Calu3 (cell line): ENCODE results near the gene PAPPA. TPM values are rescaled to one million over a fixed set of nuclear protein-coding genes. Genes with fewer than 3 reads are reported as not detected.

Source experiments
- BruUV-seq: library from RNA; stranded (reverse); fragments of 400-500 nt; replicated peaks from 2 replicates; lab custom pipeline; 2021; lab: Mats Ljungman, UMichigan
- CTCF ChIA-PET: fragments of 300-600 bp; sonication (Branson Sonifier 250); formaldehyde crosslinking; loops from one replicate; lab custom pipeline; 2022; ENCODE audit warnings: antibody characterized with exemption; lab: Charles Lee
- DNase-seq: peaks from one replicate; pipeline ENCODE4 v3.0.0; 2022
- H3K27ac Mint-ChIP-seq: one replicate; pipeline ENCODE4 v1.8.0; 2022; ENCODE audit warnings: mixed read lengths; ENCODE audit not compliant: unreplicated experiment
- H3K27me3 Mint-ChIP-seq: one replicate; pipeline ENCODE4 v1.8.0; 2022; ENCODE audit warnings: mixed read lengths; ENCODE audit not compliant: unreplicated experiment
- H3K36me3 Mint-ChIP-seq: one replicate; pipeline ENCODE4 v1.8.0; 2022; ENCODE audit warnings: mild to moderate bottlenecking, moderate library complexity, mixed read lengths; ENCODE audit not compliant: insufficient read depth, unreplicated experiment
- H3K4me1 Mint-ChIP-seq: one replicate; pipeline ENCODE4 v1.8.0; 2022; ENCODE audit warnings: mild to moderate bottlenecking, low read depth, mixed read lengths; ENCODE audit not compliant: unreplicated experiment
- H3K4me3 Mint-ChIP-seq: one replicate; pipeline ENCODE4 v1.8.0; 2022; ENCODE audit warnings: mild to moderate bottlenecking, low read depth, moderate library complexity, mixed read lengths; ENCODE audit not compliant: unreplicated experiment
- H3K9me3 Mint-ChIP-seq: one replicate; pipeline ENCODE4 v1.8.0; 2022; ENCODE audit warnings: low read depth, mixed read lengths; ENCODE audit not compliant: unreplicated experiment
- CTCF ChIP-seq: fragments of 200-600 bp; IDR thresholded peaks from one replicate; pipeline ENCODE4 v1.8.0; 2022; ENCODE audit warnings: antibody characterized with exemption; ENCODE audit not compliant: unreplicated experiment
- intact Hi-C: fragments of 100-400 bp; cut with micrococcal nuclease; formaldehyde crosslinking; loops from one replicate; pipeline ENCODE4 v1.10.0; 2022; ENCODE audit not compliant: unreplicated experiment
- total RNA-seq: library from RNA; stranded (reverse); gene quantifications from 2 replicates; pipeline ENCODE4 v1.2.3, GENCODE V29; 2022

Gene PAPPA
- total RNA-seq, 1 experiment from 2014 or later, result not detected

GRCh38 chr9:116133163-116133562 is 20.4 kb upstream of the PAPPA start:
- Mint-ChIP-seq H3K9me3 (peaks cover 18% of the 10 kb centered on the region), H3K4me3 (no peak overlapping the region), H3K27ac (no peak overlapping the region), H3K36me3 (no peaks in the 10 kb centered on the region), H3K27me3 (peaks cover 13% of the 10 kb centered on the region), H3K4me1 (no peaks in the 10 kb centered on the region)
- BruUV-seq, result no TSS peak
- TF ChIP-seq CTCF, result no peak
- DNase-seq, result no peak
- CTCF ChIA-PET, result no interaction called here
- intact Hi-C loops, result no loop called here

GRCh38 chr9:116134975-116135374 is 18.6 kb upstream of the PAPPA start:
- H3K27me3 Mint-ChIP-seq, result peaks cover 13% of the 10 kb centered on the region

GRCh38 chr9:116137010-116137409 is 16.6 kb upstream of the PAPPA start:
- no peak for DNase-seq
- Mint-ChIP-seq H3K9me3 (peaks cover 11% of the 10 kb centered on the region), H3K4me1 (no peaks in the 10 kb centered on the region), H3K27me3 (peaks cover 13% of the 10 kb centered on the region), H3K27ac (no peak overlapping the region), H3K36me3 (no peaks in the 10 kb centered on the region), H3K4me3 (no peak overlapping the region)
- CTCF ChIA-PET, result no interaction called here
- intact Hi-C loops, result no loop called here
- no peak for TF ChIP-seq CTCF
- no TSS peak for BruUV-seq

More at GRCh38 chr9:116134975-116135374, 18.6 kb upstream of the PAPPA start:
- no TSS peak for BruUV-seq
- Mint-ChIP-seq H3K36me3 (no peaks in the 10 kb centered on the region), H3K9me3 (peaks cover 15% of the 10 kb centered on the region), H3K4me3 (no peak overlapping the region), H3K27ac (no peak overlapping the region), H3K4me1 (no peaks in the 10 kb centered on the region)
- CTCF ChIA-PET, result no interaction called here
- intact Hi-C loops, result no loop called here
- DNase-seq, result no peak
- no peak for TF ChIP-seq CTCF

GRCh38 chr9:116137581-116137980 is 16.0 kb upstream of the PAPPA start:
- CTCF ChIA-PET, result no interaction called here
- no peak for TF ChIP-seq CTCF
- Mint-ChIP-seq H3K27ac (no peak overlapping the region), H3K4me3 (no peak overlapping the region), H3K27me3 (peaks cover 13% of the 10 kb centered on the region), H3K4me1 (no peaks in the 10 kb centered on the region), H3K9me3 (peaks cover 11% of the 10 kb centered on the region), H3K36me3 (no peaks in the 10 kb centered on the region)
- intact Hi-C loops, result no loop called here
- no TSS peak for BruUV-seq
- no peak for DNase-seq
